GM18909 (cell line): ENCODE data around the gene CHI3L2.

ENCODE experiments used
- ATAC-seq: cut with Tn5 transposase; IDR thresholded peaks from one replicate; pipeline ENCODE4 v1.9.1; 2021; ENCODE audit warnings: mild to moderate bottlenecking; ENCODE audit not compliant: unreplicated experiment, poor library complexity

The CHI3L2 gene

GRCh38 chr1:111227434-111227833 lies at the start of gene CHI3L2:
CHI3L2 (plus strand) TSS chr1:111227713; CDS start chr1:111227730, 17 bp downstream.
- no peak for ATAC-seq

DNA sequence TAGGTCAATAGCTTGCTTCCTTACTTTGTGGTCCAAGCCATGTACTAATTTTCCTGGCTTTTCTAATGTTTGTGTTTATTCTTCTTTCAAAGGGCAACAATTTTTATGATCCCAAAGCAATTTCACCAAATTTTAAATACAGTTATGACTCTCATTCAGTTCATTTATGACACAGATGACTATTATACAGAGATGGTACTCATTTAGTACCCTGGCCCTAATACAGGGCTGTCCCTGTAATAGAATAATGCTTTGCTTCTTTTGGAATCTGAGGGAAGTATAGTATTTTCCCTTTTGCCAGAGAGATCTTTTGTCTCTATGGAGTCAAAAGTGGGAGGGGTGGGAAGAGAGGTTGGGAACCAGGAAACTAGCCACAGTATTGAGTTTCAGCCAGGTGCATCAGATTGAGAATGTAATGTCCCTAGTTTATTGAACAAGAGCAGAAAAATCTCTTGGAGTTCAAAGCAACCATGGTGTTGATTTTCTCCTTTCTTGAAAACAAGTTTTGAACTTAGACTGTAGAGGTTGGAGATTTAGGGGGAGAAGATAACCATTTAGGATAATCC lies 47.5 kb upstream of the CHI3L2 start:
- ATAC-seq = no peak

GRCh38 chr1:111182052-111182451 lies 45.5 kb upstream of the CHI3L2 start:
- ATAC-seq = no peak

DNA sequence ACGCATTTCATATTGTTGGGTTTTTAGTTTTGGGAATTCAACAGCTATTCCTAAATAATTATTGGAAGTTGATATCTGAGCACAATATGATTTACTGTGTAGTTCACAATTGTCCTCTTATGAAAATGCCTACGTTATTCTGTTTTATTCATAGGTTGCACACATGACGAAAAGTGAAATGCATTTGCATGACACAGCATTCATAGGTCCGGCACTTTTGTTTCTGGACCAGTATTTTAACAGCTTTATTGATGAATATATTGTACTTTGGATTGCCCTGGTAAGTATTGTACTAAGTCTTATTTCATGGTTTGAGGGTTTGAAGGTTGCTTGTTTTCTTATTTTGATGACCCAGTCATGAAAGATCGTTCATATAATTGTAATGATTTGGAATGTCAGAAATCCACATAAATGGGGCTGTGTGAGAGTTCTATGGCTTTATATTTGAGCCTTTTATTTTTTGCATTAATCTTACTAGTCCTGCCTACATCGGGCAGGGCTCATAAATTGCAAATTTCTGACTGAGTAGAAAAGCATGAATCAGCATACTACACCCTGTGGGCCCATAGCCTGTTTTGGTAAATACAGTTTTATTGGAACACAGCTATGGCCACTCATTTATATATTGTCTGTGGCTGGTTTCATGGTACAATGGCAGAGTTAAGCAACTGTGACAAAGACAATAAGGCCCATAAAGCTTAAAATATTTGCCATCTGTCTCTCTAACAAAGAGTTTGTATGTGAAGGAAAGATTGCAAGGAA lies 44.0 kb upstream of the CHI3L2 start:
- ATAC-seq = no peak

- ATAC-seq = no peak
Measured at GRCh38 chr1:111184663-111185062, 42.9 kb upstream of the CHI3L2 start.

DNA sequence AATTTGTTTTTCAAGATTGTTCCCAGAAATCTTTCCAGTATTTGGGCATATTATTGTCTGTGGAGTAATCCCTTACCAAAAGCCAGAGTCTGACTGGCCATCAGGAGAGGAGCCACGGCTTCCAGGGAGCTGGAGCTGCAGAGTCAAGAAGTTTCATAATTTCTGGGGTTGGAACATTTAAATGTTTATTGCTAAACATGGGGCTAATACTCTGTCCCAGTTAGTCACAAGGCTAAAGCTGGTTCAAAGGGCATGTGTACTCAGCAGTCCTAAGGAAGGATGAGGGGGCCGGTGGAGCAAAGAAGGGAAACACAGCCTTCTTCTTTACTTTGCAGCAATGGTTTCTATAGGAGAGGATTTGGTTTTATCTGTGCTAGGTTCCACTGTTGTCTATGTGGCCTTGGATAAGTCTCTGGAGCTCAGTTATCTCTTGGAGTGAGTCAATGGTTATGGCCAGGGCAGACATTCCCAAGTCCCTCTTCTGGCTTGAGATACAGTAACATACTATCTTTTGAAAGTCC lies 36.5 kb upstream of the CHI3L2 start:
- ATAC-seq = no peak

GRCh38 chr1:111191496-111191895 lies 36.0 kb upstream of the CHI3L2 start:
- ATAC-seq = no peak

DNA sequence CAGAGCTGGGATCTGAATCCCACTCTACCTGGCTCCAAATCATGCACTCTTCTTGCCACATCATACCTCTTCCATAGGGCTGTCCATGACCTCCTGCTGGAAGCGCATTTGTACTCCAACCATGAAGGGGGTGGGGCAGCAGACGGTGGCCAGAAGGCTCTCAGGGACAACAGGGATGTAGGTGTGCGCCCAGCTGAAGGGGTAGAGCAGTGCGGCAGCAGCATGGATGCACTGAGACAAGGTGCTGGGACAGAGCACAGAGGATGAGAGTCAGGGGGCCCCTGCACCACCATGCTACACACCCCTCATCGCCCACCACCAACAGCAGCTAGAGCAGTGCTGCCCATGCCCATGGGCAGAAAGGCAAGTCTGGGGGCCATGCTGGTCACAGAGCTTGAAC lies 35.4 kb upstream of the CHI3L2 start:
- ATAC-seq = no peak

- ATAC-seq = peak; percentile 42
Measured at GRCh38 chr1:111192658-111193519, 34.6 kb upstream of the CHI3L2 start.

DNA sequence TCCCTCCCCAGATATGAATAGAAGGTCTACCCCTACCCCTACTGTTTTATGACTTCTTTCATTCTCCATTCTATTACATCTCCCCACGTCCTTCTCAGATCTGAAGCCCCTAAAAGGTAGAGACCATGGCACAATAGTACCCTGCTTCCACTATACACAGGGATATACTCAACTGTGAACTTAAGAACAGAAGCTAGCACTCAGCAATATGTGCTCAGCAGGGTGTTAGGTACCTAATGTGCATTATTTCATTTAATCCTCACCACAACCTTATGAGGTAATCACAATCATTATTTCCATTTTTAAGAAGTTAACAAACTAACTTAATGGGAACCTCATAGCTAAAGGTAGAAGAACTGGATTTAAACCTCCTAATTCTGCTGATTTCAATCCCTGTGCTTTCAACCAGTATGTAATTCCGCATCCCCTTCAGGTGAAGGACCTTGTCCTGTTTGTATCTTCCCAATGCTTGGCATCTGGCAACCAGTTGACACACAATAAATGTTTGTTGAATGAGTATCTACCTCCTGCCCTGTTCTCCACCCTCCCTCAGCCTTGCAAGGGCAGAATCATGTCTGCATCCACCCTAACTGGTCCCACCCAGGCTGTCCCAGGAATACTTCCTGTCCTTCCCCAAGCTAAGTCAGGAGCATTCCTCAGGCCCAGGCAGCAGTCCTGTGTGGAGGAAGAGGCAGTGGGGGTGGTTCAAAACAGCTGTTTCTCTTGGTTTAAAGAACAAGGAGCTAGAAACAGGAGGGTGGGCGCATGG lies 33.6 kb upstream of the CHI3L2 start:
- no peak for ATAC-seq

DNA sequence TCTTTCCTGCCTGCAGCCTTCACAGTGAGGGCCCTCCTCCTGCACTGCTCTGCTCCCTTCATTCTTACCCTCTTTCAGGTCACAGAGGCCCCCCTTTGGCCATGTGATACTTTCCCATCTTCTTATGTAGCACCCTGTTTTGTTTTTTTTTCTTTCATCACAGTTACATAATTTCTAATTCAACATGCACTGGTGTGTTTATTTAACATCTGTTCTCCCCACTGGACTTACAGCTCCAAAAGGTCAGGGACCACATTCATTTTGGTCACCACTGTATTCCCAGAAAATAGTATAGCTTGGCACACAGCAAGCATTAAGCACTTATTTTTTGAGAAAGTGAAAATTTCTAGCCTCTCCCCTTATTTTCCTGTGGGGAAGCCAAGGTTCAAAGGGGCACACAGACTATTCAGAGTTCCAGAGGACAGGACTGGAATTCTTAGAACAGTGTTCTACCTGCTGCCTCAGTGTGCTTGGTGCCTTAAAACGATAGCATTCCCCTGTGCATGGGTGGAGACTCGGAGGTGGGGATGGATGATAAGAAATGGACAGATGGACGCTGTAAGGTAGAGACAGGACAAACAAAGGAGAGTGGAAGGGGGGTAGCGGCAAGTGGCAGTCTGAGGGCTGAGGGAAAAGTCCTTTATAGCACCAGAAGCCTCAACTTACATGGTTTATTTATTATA lies 32.4 kb upstream of the CHI3L2 start:
- ATAC-seq = no peak

- ATAC-seq = no peak
Measured at GRCh38 chr1:111196213-111196612, 31.3 kb upstream of the CHI3L2 start.

GRCh38 chr1:111197598-111198284 lies 29.8 kb upstream of the CHI3L2 start:
- ATAC-seq = no peak

DNA sequence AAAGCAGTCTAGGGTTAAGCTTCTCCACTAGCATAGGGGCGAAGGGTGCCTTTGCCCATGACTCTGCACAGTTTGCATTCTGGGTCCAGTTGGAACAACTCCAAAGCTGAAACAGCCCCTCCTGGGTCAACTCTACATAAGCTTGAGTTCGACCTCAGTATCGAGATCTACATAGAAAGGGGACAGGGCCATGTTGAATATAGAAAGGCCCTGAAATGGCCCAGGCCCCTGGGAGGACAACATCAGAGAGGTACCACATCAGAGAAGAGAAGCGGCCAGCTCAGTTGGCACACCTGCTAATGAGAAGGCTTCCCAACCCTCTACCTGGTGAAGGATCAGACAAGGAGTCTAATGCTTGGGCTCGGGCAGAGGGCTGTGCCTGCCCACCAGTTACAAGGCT lies 28.7 kb upstream of the CHI3L2 start:
- ATAC-seq = no peak

DNA sequence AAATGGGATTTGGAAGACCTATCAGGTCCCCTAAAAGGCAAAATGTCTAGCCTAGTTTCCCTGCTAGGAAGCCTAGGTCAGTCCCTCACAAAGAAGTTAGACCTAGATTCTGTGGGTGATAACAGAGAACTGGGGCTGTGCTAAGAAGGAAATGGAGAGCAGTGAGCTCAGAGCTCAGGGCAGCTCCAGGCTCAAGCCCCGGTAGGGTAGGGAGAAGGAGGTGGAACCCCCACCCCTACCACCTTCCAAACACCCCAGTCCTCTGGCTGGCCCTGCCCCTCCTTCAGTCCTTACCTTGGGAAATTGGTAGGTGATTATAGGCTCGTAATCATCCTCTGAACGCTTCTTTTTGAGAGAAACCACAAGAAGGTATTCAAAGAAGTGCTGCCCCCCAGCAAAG lies 28.2 kb upstream of the CHI3L2 start:
- no peak for ATAC-seq

DNA sequence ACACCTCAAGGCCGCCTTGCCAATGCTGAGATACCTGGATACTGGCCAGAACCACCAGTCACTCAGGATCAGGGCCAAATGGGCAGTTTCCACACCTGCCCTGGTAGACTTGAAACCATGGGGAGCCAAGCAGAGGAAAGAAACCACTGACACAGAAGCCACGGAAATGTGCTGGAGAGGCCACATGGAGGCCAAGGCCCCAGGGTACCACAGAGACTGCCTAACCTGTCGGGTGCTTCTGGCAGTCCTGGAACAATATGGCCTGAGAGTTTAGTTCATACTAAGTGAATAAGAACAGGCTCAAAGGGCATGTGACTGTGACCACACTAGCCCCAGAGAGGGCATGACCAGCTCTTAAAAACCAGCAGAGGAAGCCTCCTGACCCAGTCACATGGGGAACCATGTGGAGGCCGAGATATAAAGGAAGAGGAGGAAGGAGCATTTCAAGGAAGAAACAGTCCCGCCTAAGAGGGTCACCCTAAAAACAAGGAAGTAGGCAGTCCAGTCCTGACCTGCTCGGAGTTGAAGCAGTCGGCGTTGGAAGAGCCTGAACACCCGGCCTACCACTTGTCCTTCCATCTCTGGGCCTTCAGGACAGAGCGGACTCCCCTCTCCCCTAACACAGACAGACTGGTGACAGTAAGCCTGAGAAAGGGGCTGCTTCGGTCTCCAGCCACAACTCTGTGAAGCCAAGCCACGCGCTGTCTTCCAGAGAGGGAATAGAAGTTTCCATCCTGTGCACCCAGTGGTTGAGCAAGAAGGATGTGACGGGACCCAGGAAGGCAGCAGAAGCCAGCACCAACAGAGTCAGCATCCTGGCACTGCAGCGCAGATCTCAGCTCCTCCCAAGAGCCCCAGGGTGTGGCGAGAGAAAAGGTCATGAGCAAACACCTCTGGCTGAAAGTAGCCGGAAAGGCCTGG lies 27.4 kb upstream of the CHI3L2 start, which contains the start of gene DENND2D:
Gene DENND2D (minus strand): TSS at position 766 of the 921 bp plus-strand sequence. CDS start 187 bp downstream, at position 579.
- no peak for ATAC-seq

DNA sequence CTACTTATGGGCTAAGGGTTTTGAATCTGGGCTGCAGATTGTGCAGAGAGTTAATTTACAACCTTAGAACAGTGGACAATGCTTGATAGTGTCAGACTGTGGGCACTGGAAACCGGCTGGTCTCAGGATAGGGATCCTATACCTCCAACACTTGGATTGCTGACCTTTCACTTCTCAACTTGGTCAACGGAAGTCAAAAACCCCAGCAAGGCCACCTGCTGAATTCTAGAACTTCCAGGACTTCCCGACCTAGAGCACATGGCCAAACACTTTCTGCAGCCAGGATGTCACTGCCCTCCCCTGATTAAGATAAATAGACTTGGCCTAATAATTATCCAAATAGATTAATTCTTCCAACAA lies 26.7 kb upstream of the CHI3L2 start:
- ATAC-seq = no peak
